LNCAP (cell line): ENCODE data around the gene PSIP1.
A peak's percentile ranks its signal among the peaks of the same experiment; 100 is the strongest.

Source experiments
- CTCF ChIP-seq: fragments of 450-650 bp; IDR thresholded peaks from 2 replicates; pipeline ENCODE4 v1.5.1; 2017; ENCODE audit warnings: mild to moderate bottlenecking

Gene PSIP1

GRCh38 chr9:15499139-15499538 is 11.6 kb downstream of the PSIP1 start:
- no peak for TF ChIP-seq CTCF

- TF ChIP-seq CTCF = no peak
Measured at GRCh38 chr9:15498246-15498995, 12.3 kb downstream of the PSIP1 start.

- TF ChIP-seq CTCF = no peak
Measured at GRCh38 chr9:15492485-15493150, 18.2 kb downstream of the PSIP1 start.

GRCh38 chr9:15491950-15492349 is 18.8 kb downstream of the PSIP1 start:
- no peak for TF ChIP-seq CTCF

GRCh38 chr9:15485836-15486666 is 24.7 kb downstream of the PSIP1 start:
- TF ChIP-seq CTCF = peak; percentile 56

GRCh38 chr9:15484802-15485201 is 26.0 kb downstream of the PSIP1 start:
- no peak for TF ChIP-seq CTCF

GRCh38 chr9:15482146-15482545 is 28.6 kb downstream of the PSIP1 start:
- TF ChIP-seq CTCF = no peak
